ENCODE results near the gene NDUFB10.

Gene NDUFB10

GRCh38 chr16:1991135-1991551 is 31.8 kb downstream of the NDUFB10 start:
- no peak overlapping the region for H3K4me3 ChIP-seq (replicated peaks in 1 of 2; ENCODE audit: low read depth in 2 of 2, low read length in 2 of 2)
- TF ChIP-seq CTCF (IDR thresholded peaks at IDR 0.05; ENCODE audit: low read depth, low read length), result no peak
- DNase-seq (ENCODE audit: low read depth in 2 of 2), result no peak

DNA sequence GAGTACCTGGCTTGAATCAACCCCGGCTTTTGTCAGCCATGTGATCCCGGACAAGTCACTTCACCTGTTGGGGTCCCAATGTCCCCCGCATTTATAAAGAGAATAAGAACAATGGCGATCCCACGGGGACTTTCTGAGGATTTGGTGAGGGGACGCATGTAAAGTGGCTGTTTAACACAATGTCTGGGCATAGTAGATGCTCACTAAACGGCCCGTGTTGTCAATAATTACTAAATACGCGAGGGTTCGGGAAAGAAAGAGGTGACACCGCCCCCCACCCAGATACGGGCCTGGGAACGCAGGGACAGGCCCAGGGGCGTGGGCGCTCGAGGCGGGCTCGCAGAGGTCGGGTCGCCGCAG is 32.2 kb downstream of the NDUFB10 start:
- peak overlapping the region in 1 of 2 donors; percentile 38 for H3K4me3 ChIP-seq (replicated peaks in 1 of 2; ENCODE audit: low read depth in 2 of 2, low read length in 2 of 2)
- TF ChIP-seq CTCF (IDR thresholded peaks at IDR 0.05; ENCODE audit: low read depth, low read length), result no peak

GRCh38 chr16:1991948-1992703 is 32.8 kb downstream of the NDUFB10 start:
- H3K4me3 ChIP-seq (replicated peaks in 1 of 2; ENCODE audit: low read depth in 2 of 2, low read length in 2 of 2), result peak overlapping the region in 1 of 2 donors; percentile 38
- no peak for TF ChIP-seq CTCF (IDR thresholded peaks at IDR 0.05; ENCODE audit: low read depth, low read length)
- peak; percentile 93 to 94 for DNase-seq (ENCODE audit: low read depth in 2 of 2)

More for the DNA sequence above, 32.2 kb downstream of the NDUFB10 start:
- no peak for DNase-seq (ENCODE audit: low read depth in 2 of 2)

- no peak for DNase-seq (ENCODE audit: low read depth in 2 of 2)
- TF ChIP-seq CTCF (IDR thresholded peaks at IDR 0.05; ENCODE audit: low read depth, low read length), result no peak
- no peak overlapping the region for H3K4me3 ChIP-seq (replicated peaks in 1 of 2; ENCODE audit: low read depth in 2 of 2, low read length in 2 of 2)
Measured at GRCh38 chr16:1992704-1993317, 33.5 kb downstream of the NDUFB10 start.

DNA sequence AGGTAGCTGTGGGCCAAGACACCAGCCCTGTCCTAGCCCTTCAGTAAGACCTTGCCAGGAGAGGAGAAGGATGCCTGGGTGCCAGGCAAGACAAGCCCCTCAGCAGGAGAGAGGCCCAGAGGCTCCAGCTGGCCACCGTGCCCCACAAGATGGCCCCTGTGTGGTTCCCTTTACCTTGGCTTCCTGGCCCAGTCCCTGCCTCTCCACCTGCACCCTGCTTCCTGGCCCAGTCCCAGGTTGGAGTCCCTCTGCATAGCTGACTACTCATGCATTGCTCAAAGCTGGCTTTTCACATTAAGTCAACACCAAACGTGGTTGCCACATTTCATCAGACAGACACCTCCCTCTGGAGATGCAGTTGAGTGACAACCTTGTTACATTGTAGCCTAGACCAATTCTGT is 34.4 kb downstream of the NDUFB10 start:
- no peak for TF ChIP-seq CTCF (IDR thresholded peaks at IDR 0.05; ENCODE audit: low read depth, low read length)
- DNase-seq (ENCODE audit: low read depth in 2 of 2), result peak in 1 of 2 donors; percentile 59
- no peak overlapping the region for H3K4me3 ChIP-seq (replicated peaks in 1 of 2; ENCODE audit: low read depth in 2 of 2, low read length in 2 of 2)

DNA sequence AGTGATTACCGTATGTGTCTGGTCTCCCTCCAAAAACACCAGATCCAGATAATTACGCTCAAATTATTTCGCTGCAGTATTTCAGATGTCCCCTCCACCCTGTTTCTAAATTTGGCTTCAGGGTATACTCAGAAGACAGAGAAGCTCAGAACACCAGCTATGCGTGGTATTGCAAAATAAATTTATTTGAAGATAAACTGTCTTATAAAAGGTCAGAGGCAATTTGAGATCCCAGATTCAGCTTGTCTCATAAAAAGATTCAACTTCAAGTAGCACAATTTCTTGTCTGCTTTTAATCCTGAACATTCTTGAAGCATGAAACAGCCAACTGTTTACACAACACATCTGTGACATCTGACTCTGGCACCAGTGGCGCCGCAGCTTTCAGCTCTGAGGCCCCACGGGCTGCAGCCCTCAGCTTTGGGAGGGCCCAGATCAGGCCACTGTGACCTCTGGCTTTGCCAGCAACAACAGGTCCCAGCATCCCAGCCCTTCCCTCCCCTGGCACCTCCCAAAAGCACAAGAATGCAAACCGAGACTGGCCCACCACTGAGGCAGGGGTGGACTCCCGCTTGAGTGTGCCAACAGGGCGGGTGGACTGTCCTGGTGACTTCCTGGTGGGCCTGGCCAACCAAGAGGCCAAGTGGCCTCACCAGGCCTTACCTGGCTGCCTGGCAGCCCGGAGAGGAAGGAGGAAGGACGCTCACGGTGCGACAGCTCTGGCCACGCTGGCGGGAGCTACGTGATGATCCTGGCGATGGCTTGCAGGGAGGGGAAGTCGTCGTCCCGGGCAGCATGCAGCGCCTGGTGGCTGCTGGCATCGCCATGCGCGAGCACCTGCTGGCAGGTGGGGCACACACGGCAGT is 38.4 kb downstream of the NDUFB10 start:
- H3K4me3 ChIP-seq (replicated peaks in 1 of 2; ENCODE audit: low read depth in 2 of 2, low read length in 2 of 2), result no peak overlapping the region
- peak; percentile 40 to 45 for DNase-seq (ENCODE audit: low read depth in 2 of 2)
- TF ChIP-seq CTCF (IDR thresholded peaks at IDR 0.05; ENCODE audit: low read depth, low read length), result no peak
